GM12878 (cell line): ENCODE data around the gene BCL11A. TPM values are rescaled to one million over a fixed set of nuclear protein-coding genes. Genes with fewer than 3 reads are reported as not detected.

Experiments used
- ATAC-seq: fragments of 200-7000 bp; cut with Tn5 transposase; 3 replicates; pipeline ENCODE4 v1.9.1; 2020; ENCODE audit warnings: mild to moderate bottlenecking, moderate library complexity
- BruUV-seq: library from RNA; stranded (reverse); fragments of 400-500 nt; replicated peaks from 2 replicates; lab custom pipeline; 2021; lab: Mats Ljungman, UMichigan
- CTCF ChIA-PET: fragments of 300-600 bp; sonication (Branson Sonifier 250); formaldehyde crosslinking; extraction: SDS; loops from one replicate; lab custom pipeline; 2021; ENCODE audit warnings: inconsistent platforms; lab: Yijun Ruan, JAX
- POLR2A ChIA-PET: fragments of 350-600 bp; formaldehyde crosslinking; extraction: SDS; loops from one replicate; lab custom pipeline; 2021; ENCODE audit warnings: inconsistent platforms; lab: Charles Lee
- RAD21 ChIA-PET: fragments of 300-600 bp; sonication (Branson Sonifier 250); formaldehyde crosslinking; loops from one replicate; lab custom pipeline; 2023; ENCODE audit warnings: antibody characterized with exemption; ENCODE audit not compliant: unreplicated experiment; lab: Charles Lee
- SMC1A ChIA-PET: fragments of 300-600 bp; sonication (Branson Sonifier 250); formaldehyde crosslinking; loops from one replicate; lab custom pipeline; 2023; ENCODE audit not compliant: unreplicated experiment, uncharacterized antibody; lab: Charles Lee
- DNase-seq: peaks from one replicate; pipeline ENCODE4 v3.0.0-alpha.2; 2011; ENCODE audit warnings: low read depth, low spot score
- FAIRE-seq: peaks from 3 replicates; lab custom pipeline; 2011; peaks lifted over from hg19 to GRCh38; lab: Jason Lieb, UNC
- H2AFZ ChIP-seq: 2 replicates; pipeline ENCODE4 v1.6.0; 2011; ENCODE audit warnings: low read depth, low read length, control low read depth; ENCODE audit not compliant: control insufficient read depth
- H3K27ac ChIP-seq: 2 replicates; pipeline ENCODE4 v1.5.1; 2011; ENCODE audit warnings: control low read depth; ENCODE audit not compliant: control insufficient read depth, insufficient read depth
- H3K27me3 ChIP-seq, 2 experiments: replicated peaks in 1 of 2; 2 replicates each; pipeline versions ENCODE4 v1.6.0 to v1.6.1; 2011; ENCODE audit warnings: low read length in 1 of 2; ENCODE audit not compliant: control insufficient read depth in 2 of 2, insufficient read depth in 2 of 2
- H3K36me3 ChIP-seq, 2 experiments: 2 replicates each; pipeline ENCODE4 v1.5.1; 2011; ENCODE audit warnings: low read length in 1 of 2; ENCODE audit not compliant: control insufficient read depth in 2 of 2, insufficient read depth in 2 of 2
- H3K4me1 ChIP-seq: 2 replicates; pipeline ENCODE4 v1.6.1; 2011; ENCODE audit warnings: mild to moderate bottlenecking, low read length, moderate library complexity, mixed read lengths; ENCODE audit not compliant: control insufficient read depth, insufficient read depth
- H3K4me2 ChIP-seq: 2 replicates; pipeline ENCODE4 v1.6.0; 2011; ENCODE audit warnings: control low read depth; ENCODE audit not compliant: control insufficient read depth, insufficient read depth
- H3K4me3 ChIP-seq: fragments of 200-600 bp; sonication (generic); 2 replicates; pipeline ENCODE4 v1.5.1; 2016
- H3K79me2 ChIP-seq: 2 replicates; pipeline ENCODE4 v1.6.0; 2011; ENCODE audit warnings: low read length; ENCODE audit not compliant: control insufficient read depth, insufficient read depth
- H3K9ac ChIP-seq: 2 replicates; pipeline ENCODE4 v1.8.0; 2011; ENCODE audit warnings: low read length, control low read depth, mixed read lengths; ENCODE audit not compliant: control insufficient read depth, insufficient read depth
- H3K9me3 ChIP-seq: replicated peaks from 3 replicates; pipeline ENCODE4 v1.5.1; 2011; ENCODE audit warnings: mild to moderate bottlenecking, low read length; ENCODE audit not compliant: control insufficient read depth, insufficient read depth
- H4K20me1 ChIP-seq: 2 replicates; pipeline ENCODE4 v1.6.0; 2011; ENCODE audit not compliant: control insufficient read depth, insufficient read depth
- BHLHE40 ChIP-seq, 2 experiments: fragments of 450-650 bp in 1 of 2; IDR thresholded peaks; 2 replicates each; pipeline ENCODE4 v1.6.1; 2011 to 2017; ENCODE audit warnings: low read depth in 2 of 2, borderline replicate concordance in 1 of 2, improper control_type of control experiment in 1 of 2, low read length in 1 of 2, mild to moderate bottlenecking in 1 of 2
- EZH2 ChIP-seq: IDR thresholded peaks from 2 replicates; pipeline ENCODE4 v1.6.1; 2012; ENCODE audit warnings: low read depth, mild to moderate bottlenecking, control low read depth, inconsistent platforms, low read length, borderline replicate concordance; ENCODE audit not compliant: control insufficient read depth
- KAT2A ChIP-seq: conservative IDR thresholded peaks from 2 replicates; pipeline ENCODE4 v1.6.1; 2011; ENCODE audit warnings: low read depth, low read length; ENCODE audit not compliant: control insufficient read depth
- NBN ChIP-seq: fragments of 450-650 bp; IDR thresholded peaks from 2 replicates; pipeline ENCODE4 v1.6.1; 2016
- PAX5 ChIP-seq: IDR thresholded peaks from 2 replicates; pipeline ENCODE4 v1.6.1; 2011; ENCODE audit warnings: low read depth, low read length, borderline replicate concordance
- RCOR1 ChIP-seq: conservative IDR thresholded peaks from 2 replicates; pipeline ENCODE4 v1.6.1; 2012; ENCODE audit warnings: low read depth, low read length, improper control_type of control experiment
- SRF ChIP-seq, 2 experiments: IDR thresholded peaks; 2 replicates each; pipeline ENCODE4 v1.6.1; 2011; ENCODE audit warnings: low read depth in 2 of 2, low read length in 2 of 2, mild to moderate bottlenecking in 1 of 2, moderate library complexity in 1 of 2
- SUZ12 ChIP-seq: fragments of 200-600 bp; sonication (generic); IDR thresholded peaks from one replicate; pipeline ENCODE4 v1.6.1; 2018; ENCODE audit warnings: antibody characterized with exemption, mild to moderate bottlenecking; ENCODE audit not compliant: unreplicated experiment
- YBX1 ChIP-seq: fragments of 450-650 bp; IDR thresholded peaks from 2 replicates; pipeline ENCODE4 v1.6.1; 2016; ENCODE audit warnings: antibody characterized with exemption
- ZBTB11 ChIP-seq: fragments of 450-650 bp; formaldehyde crosslinking; IDR thresholded peaks from 2 replicates; pipeline ENCODE4 v1.5.0; 2022; ENCODE audit warnings: mild to moderate bottlenecking, missing genetic modification characterization
- WGBS: methylation state at CpG from one replicate; pipeline ENCODE4 v1.1.6; 2016; ENCODE audit warnings: low lambda C conversion rate; ENCODE audit not compliant: insufficient replicate concordance, insufficient coverage; ENCODE audit errors: missing lambda C conversion rate; 5-methylcytosine and 5-hydroxymethylcytosine counted together
- in situ Hi-C: fragments of 300-500 bp; cut with MboI; formaldehyde crosslinking; loops from 9 replicates; pipeline ENCODE4 v1.14.3; 2018; ENCODE audit warnings: mixed read lengths
- intact Hi-C: fragments of 100-400 bp; cut with micrococcal nuclease; formaldehyde crosslinking; loops from one replicate; pipeline ENCODE4 v1.14.2; 2022; ENCODE audit not compliant: unreplicated experiment
- polyA plus RNA-seq, 11 experiments: library from polyadenylated mRNA; depleted of rRNA in 4 of 11; unstranded in 6 of 11; stranded (reverse) in 5 of 11; fragments of >200 nt; fragmentation: Nextera tagmentation in 4 of 11; fragmentation: Illumina TruSeq in 1 of 11; extraction: Ambion mirVana in 4 of 11; extraction: Trizol in 1 of 11; gene quantifications; 1 replicate in 1 of 11; 2 replicates in 10 of 11; pipeline versions ENCODE4 v1.2.1 to v1.2.3, GENCODE V29; 2011 to 2016; ENCODE audit warnings: inconsistent platforms in 2 of 11, missing spikeins in 2 of 11, low read depth in 1 of 11
- total RNA-seq, 4 experiments: library from RNA; depleted of rRNA in 3 of 4; stranded (reverse); fragments of >200 nt in 3 of 4; fragmentation: Illumina TruSeq in 1 of 4; extraction: Trizol in 1 of 4; gene quantifications; 2 replicates each; pipeline versions ENCODE4 v1.2.1 to v1.2.3, GENCODE V29; 2013 to 2021

BCL11A gene
- total and polyA plus RNA-seq, 10 of the 15 experiments (the other 5 are each of a cell fraction or from before 2014, with no cell fraction given): 7.5 to 26.6 (median 11.1) TPM; not detected in 1

GRCh38 chr2:60500861-60501260, 52.6 kb downstream of the BCL11A start:
- 67% methylated on average over 2 of the region's 2 CpGs for WGBS
- TF ChIP-seq ZBTB11 (CRISPR knock-in tag) (no peak), NBN (no peak), BHLHE40 (IDR thresholded peaks at IDR 0.05; ENCODE audit: borderline replicate concordance in 1 of 2, low read depth in 2 of 2, low read length in 1 of 2) (no peak), SUZ12 (no peak), SRF (IDR thresholded peaks at IDR 0.05; ENCODE audit: low read depth in 2 of 2, low read length in 2 of 2) (no peak), EZH2 (no peak), YBX1 (no peak), KAT2A (no peak), PAX5 (no peak), RCOR1 (no peak)
- Histone ChIP-seq H3K9me3 (no peaks in the 10 kb centered on the region), H3K4me2 (no peak overlapping the region), H3K27me3 (no peaks in the 10 kb centered on the region), H3K79me2 (peaks cover 39% of the 10 kb centered on the region), H4K20me1 (no peaks in the 10 kb centered on the region), H3K36me3 (peaks cover 0 to 11% of the 10 kb centered on the region in 2 experiments; a peak in 1 of 4 replicates), H3K4me3 (no peak overlapping the region), H3K4me1 (peaks cover 31% of the 10 kb centered on the region), H3K27ac (no peak overlapping the region), H3K9ac (no peak overlapping the region), H2AFZ (no peak overlapping the region)
- CTCF ChIA-PET: no interaction called here
- BruUV-seq: no TSS peak
- SMC1A ChIA-PET: interaction anchor here (1.1 kb wide), 1 partner anchor 36 kb away, joined by 3 read pairs; no protein-coding TSS in a partner anchor
- RAD21 ChIA-PET: no interaction called here
- intact Hi-C loops (no loop called here), in situ Hi-C loops (no loop called here)
- DNase-seq: no peak
- POLR2A ChIA-PET: no interaction called here
- ATAC-seq: no peak
- no peak for FAIRE-seq
